NCI-H2029 treated with DMSO at 0.1 percent for 48 hours (cell line): Measurements from ENCODE around the gene MPRIP.
A peak's percentile ranks its signal among the peaks of the same experiment; 100 is the strongest.
"Not testable (repeated sequence)": the region's sequence is repeated elsewhere in the genome, so short reads cannot be mapped to it uniquely, and the experiment has no call there.

Source experiments
- DNase-seq: peaks from one replicate; lab custom pipeline; 2025; lab: John Stamatoyannopoulos, UW

MPRIP gene

GRCh38 chr17:17126131-17127110 is 84.2 kb downstream of the MPRIP start:
- DNase-seq = no peak

GRCh38 chr17:17127156-17127555 is 84.9 kb downstream of the MPRIP start:
- DNase-seq = no peak

GRCh38 chr17:17127730-17128291 is 85.6 kb downstream of the MPRIP start:
- no peak for DNase-seq

GRCh38 chr17:17128476-17129075 is 86.3 kb downstream of the MPRIP start:
- no peak for DNase-seq

GRCh38 chr17:17129466-17129865 is 87.2 kb downstream of the MPRIP start:
- no peak for DNase-seq

- DNase-seq = no peak
These were observed 88.0 kb downstream of the MPRIP start for GRCh38 chr17:17130077-17130844.

GRCh38 chr17:17131839-17132238 is 89.6 kb downstream of the MPRIP start:
- no peak for DNase-seq

GRCh38 chr17:17132746-17133145 is 90.5 kb downstream of the MPRIP start:
- no peak for DNase-seq

GRCh38 chr17:17134051-17134956 is 92.0 kb downstream of the MPRIP start:
- DNase-seq = no peak

GRCh38 chr17:17134957-17135333 is 92.7 kb downstream of the MPRIP start:
- peak; percentile 63 for DNase-seq

- not testable (repeated sequence) for DNase-seq
These were observed 94.0 kb downstream of the MPRIP start for GRCh38 chr17:17136221-17136620.

- DNase-seq = no peak
These were observed 95.7 kb downstream of the MPRIP start for GRCh38 chr17:17137731-17138585.

- peak; percentile 68 for DNase-seq
These were observed 97.8 kb downstream of the MPRIP start for GRCh38 chr17:17139972-17140589.

- DNase-seq = no peak
These were observed 98.3 kb downstream of the MPRIP start for GRCh38 chr17:17140590-17140980.

- no peak for DNase-seq
These were observed 99.0 kb downstream of the MPRIP start for GRCh38 chr17:17141279-17141678.

GRCh38 chr17:17141860-17142552 is 99.7 kb downstream of the MPRIP start:
- no peak for DNase-seq

- no peak for DNase-seq
These were observed 100.3 kb downstream of the MPRIP start for GRCh38 chr17:17142556-17142955.

- DNase-seq = no peak
These were observed 101.2 kb downstream of the MPRIP start for GRCh38 chr17:17143501-17143900.

- no peak for DNase-seq
These were observed 101.8 kb downstream of the MPRIP start for GRCh38 chr17:17144061-17144460.
